BJ (cell line): ENCODE results near the gene KRT86. TPM values are rescaled to one million over a fixed set of nuclear protein-coding genes. Genes with fewer than 3 reads are reported as not detected.
A peak's percentile ranks its signal among the peaks of the same experiment; 100 is the strongest.

Experiments
- CTCF ChIA-PET: fragments of 350-600 bp; formaldehyde crosslinking; extraction: SDS; loops from one replicate; lab custom pipeline; 2021; ENCODE audit warnings: antibody characterized with exemption, inconsistent platforms; lab: Yijun Ruan, JAX
- POLR2A ChIA-PET: fragments of 300-600 bp; sonication (Branson Sonifier 250); formaldehyde crosslinking; extraction: SDS; loops from one replicate; lab custom pipeline; 2021; ENCODE audit warnings: antibody characterized with exemption; lab: Charles Lee
- DNase-seq: peaks from one replicate; pipeline ENCODE4 v3.0.0-alpha.2; 2011; ENCODE audit warnings: low read depth
- H3K27me3 ChIP-seq: 2 replicates; pipeline ENCODE4 v1.6.0; 2011; ENCODE audit warnings: low read length; ENCODE audit not compliant: control insufficient read depth, insufficient read depth
- H3K36me3 ChIP-seq: 2 replicates; pipeline ENCODE4 v1.5.1; 2011; ENCODE audit warnings: low read length; ENCODE audit not compliant: control insufficient read depth, insufficient read depth
- H3K4me3 ChIP-seq: 2 replicates; pipeline ENCODE4 v1.5.1; 2011; ENCODE audit warnings: low read depth, mild to moderate bottlenecking, control low read depth, low read length
- CTCF ChIP-seq: IDR thresholded peaks from 2 replicates; pipeline ENCODE4 v1.5.1; 2011; ENCODE audit warnings: low read depth, mild to moderate bottlenecking, control low read depth, inconsistent platforms, low read length, moderate library complexity; ENCODE audit not compliant: insufficient read depth
- polyA plus RNA-seq: library from polyadenylated mRNA; depleted of rRNA; stranded (reverse); fragments of >200 nt; gene quantifications from 2 replicates; pipeline ENCODE4 v1.2.3, GENCODE V29; 2011

The KRT86 gene
- polyA plus RNA-seq, 1 experiment = 2.5 TPM

GRCh38 chr12:52324153-52324444, 49.7 kb downstream of the KRT86 start:
- H3K27me3 ChIP-seq = peaks cover 9% of the 10 kb centered on the region
- H3K36me3 ChIP-seq = no peaks in the 10 kb centered on the region
- DNase-seq = no peak
- ChIA-PET CTCF (interaction anchor here (0.6 to 6.5 kb wide), 8 partner anchors 11 to 184 kb away, joined by 3 to 53 read pairs (median 4); partner anchors contain the start of gene KRT86), POLR2A (no interaction called here)
- H3K4me3 ChIP-seq = no peak overlapping the region
- no peak for TF ChIP-seq CTCF

DNA sequence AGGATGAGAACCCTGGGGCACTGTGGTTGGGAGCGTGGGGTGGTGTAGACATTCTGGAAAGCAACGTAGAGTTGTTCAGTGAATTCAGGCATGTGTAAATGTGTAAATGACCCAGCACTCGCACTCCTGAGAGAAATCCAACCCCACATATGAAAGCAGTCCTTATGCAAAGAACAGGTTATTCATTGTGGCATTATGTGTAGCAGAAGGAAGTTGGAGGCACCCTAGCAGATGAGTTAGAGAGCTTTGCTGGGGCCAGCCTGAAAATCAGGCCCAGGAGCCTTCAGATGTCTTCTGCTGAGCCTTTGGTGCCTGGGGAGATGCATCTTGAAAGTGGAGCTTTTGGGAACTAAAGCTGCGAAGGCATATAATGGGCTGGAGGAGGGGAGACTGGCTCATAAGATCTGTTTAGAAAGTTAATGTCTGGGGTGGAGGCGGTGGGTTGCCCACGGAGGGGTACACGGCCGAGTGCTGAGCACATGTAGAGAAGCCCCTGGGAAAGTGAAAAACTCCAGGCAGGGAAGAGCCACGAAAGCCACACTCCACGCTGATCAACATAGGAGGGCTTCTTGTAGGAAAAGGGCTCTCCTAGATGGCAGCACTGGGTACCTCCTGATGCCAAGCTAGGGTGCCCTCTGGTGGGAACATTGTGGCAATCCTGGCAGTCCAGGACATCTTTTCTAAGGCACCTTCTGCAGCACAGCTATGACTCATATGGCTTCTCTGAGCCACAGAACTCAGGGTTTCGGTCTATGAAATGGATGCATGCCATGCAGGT, 52.8 kb downstream of the KRT86 start:
- Histone ChIP-seq H3K27me3 (peaks cover 2% of the 10 kb centered on the region; the same call in 1 of the 2 replicates), H3K4me3 (no peak overlapping the region), H3K36me3 (no peaks in the 10 kb centered on the region)
- CTCF ChIA-PET = interaction anchor here (0.5 to 6.5 kb wide), 41 partner anchors 9 to 1357 kb away, joined by 3 to 75 read pairs (median 5); partner anchors contain the start of genes KRT85 and KRT86
- POLR2A ChIA-PET = interaction anchor here (0.6 kb wide), 1 partner anchor 19 kb away, joined by 3 read pairs; no protein-coding TSS in a partner anchor
- peak; percentile 94 for TF ChIP-seq CTCF
- DNase-seq = peak; percentile 70

GRCh38 chr12:52327830-52328500, 53.5 kb downstream of the KRT86 start:
- CTCF ChIA-PET = interaction anchor here (0.5 to 6.5 kb wide), 40 partner anchors 9 to 1356 kb away, joined by 3 to 75 read pairs (median 5); partner anchors contain the start of genes KRT85 and KRT86
- Histone ChIP-seq H3K4me3 (no peak overlapping the region), H3K36me3 (no peaks in the 10 kb centered on the region), H3K27me3 (peaks cover 2% of the 10 kb centered on the region; the same call in 1 of the 2 replicates)
- no peak for TF ChIP-seq CTCF
- POLR2A ChIA-PET = interaction anchor here (0.6 kb wide), 1 partner anchor 157 kb away, joined by 3 read pairs; no protein-coding TSS in a partner anchor
- no peak for DNase-seq

GRCh38 chr12:52331039-52331438, 56.6 kb downstream of the KRT86 start:
- DNase-seq = no peak
- TF ChIP-seq CTCF = no peak
- CTCF ChIA-PET = interaction anchor here (0.7 to 1.5 kb wide), 5 partner anchors 11 to 118 kb away, joined by 3 to 4 read pairs (median 3); no protein-coding TSS in a partner anchor
- POLR2A ChIA-PET = no interaction called here
- Histone ChIP-seq H3K27me3 (peaks cover 5% of the 10 kb centered on the region), H3K4me3 (no peak overlapping the region), H3K36me3 (no peaks in the 10 kb centered on the region)

GRCh38 chr12:52331833-52332232, 57.4 kb downstream of the KRT86 start:
- no peak overlapping the region for H3K4me3 ChIP-seq
- CTCF ChIA-PET = interaction anchor here (1.2 to 1.5 kb wide), 4 partner anchors 11 to 549 kb away, joined by 3 to 4 read pairs (median 3); no protein-coding TSS in a partner anchor
- peaks cover 5% of the 10 kb centered on the region for H3K27me3 ChIP-seq
- H3K36me3 ChIP-seq = no peaks in the 10 kb centered on the region
- no peak for TF ChIP-seq CTCF
- no peak for DNase-seq
- POLR2A ChIA-PET = no interaction called here
